ENCODE data around the gene MAPRE3. TPM values are rescaled to one million over a fixed set of nuclear protein-coding genes. Genes with fewer than 3 reads are reported as not detected.
A peak's percentile ranks its signal among the peaks of the same experiment; 100 is the strongest.

The MAPRE3 gene
- total RNA-seq, 1 donor from 2014 or later, result 27.0 TPM

- peaks cover 7% of the 10 kb centered on the region for H3K4me1 ChIP-seq (ENCODE audit: insufficient read depth, low read length)
- no peak overlapping the region for H3K27ac Mint-ChIP-seq (ENCODE audit: unreplicated experiment)
- no peaks in the 10 kb centered on the region for H3K27me3 ChIP-seq (ENCODE audit: insufficient read depth, low read length)
- no peak overlapping the region for H2AFZ ChIP-seq (ENCODE audit: low read depth, low read length)
- H3K9me3 ChIP-seq (ENCODE audit: insufficient read depth, low read depth, low read length), result no peaks in the 10 kb centered on the region
- peaks cover 85% of the 10 kb centered on the region for H4K20me1 ChIP-seq (ENCODE audit: insufficient read depth, low read length)
- H3K9me3 Mint-ChIP-seq (ENCODE audit: unreplicated experiment), result no peaks in the 10 kb centered on the region
- H3K27ac ChIP-seq (ENCODE audit: low read depth, low read length), result no peak overlapping the region
- H3K4me1 Mint-ChIP-seq (ENCODE audit: low read depth, unreplicated experiment), result peaks cover 5% of the 10 kb centered on the region
- peaks cover 50% of the 10 kb centered on the region for H3K36me3 ChIP-seq (ENCODE audit: insufficient read depth, low read length)
- FAIRE-seq, result no peak
- H3K79me2 ChIP-seq (ENCODE audit: insufficient read depth, low read length), result peaks cover 17% of the 10 kb centered on the region
- H3K4me3 ChIP-seq (ENCODE audit: insufficient read depth, low read depth, low read length), result no peak overlapping the region
- no peak overlapping the region for H3K4me2 ChIP-seq (ENCODE audit: low read length)
- H3K4me3 Mint-ChIP-seq (ENCODE audit: unreplicated experiment), result no peak overlapping the region
- DNase-seq (ENCODE audit: low read depth), result no peak
- no peak for TF ChIP-seq EZH2 (IDR thresholded peaks at IDR 0.05; ENCODE audit: insufficient read depth, low read length)
- TF ChIP-seq, protein P1, sequence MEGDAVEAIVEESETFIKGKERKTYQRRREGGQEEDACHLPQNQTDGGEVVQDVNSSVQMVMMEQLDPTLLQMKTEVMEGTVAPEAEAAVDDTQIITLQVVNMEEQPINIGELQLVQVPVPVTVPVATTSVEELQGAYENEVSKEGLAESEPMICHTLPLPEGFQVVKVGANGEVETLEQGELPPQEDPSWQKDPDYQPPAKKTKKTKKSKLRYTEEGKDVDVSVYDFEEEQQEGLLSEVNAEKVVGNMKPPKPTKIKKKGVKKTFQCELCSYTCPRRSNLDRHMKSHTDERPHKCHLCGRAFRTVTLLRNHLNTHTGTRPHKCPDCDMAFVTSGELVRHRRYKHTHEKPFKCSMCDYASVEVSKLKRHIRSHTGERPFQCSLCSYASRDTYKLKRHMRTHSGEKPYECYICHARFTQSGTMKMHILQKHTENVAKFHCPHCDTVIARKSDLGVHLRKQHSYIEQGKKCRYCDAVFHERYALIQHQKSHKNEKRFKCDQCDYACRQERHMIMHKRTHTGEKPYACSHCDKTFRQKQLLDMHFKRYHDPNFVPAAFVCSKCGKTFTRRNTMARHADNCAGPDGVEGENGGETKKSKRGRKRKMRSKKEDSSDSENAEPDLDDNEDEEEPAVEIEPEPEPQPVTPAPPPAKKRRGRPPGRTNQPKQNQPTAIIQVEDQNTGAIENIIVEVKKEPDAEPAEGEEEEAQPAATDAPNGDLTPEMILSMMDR (IDR thresholded peaks at IDR 0.05; ENCODE audit: insufficient read depth, low read depth, low read length), result no peak
- peaks cover 33% of the 10 kb centered on the region for H3K36me3 Mint-ChIP-seq (ENCODE audit: low read depth, unreplicated experiment)
- H3K9ac ChIP-seq (ENCODE audit: low read length), result no peak overlapping the region
- H3K27me3 Mint-ChIP-seq (ENCODE audit: low read depth, unreplicated experiment), result no peaks in the 10 kb centered on the region
Measured at GRCh38 chr2:27039871-27040270, 69.4 kb downstream of the MAPRE3 start.

DNA sequence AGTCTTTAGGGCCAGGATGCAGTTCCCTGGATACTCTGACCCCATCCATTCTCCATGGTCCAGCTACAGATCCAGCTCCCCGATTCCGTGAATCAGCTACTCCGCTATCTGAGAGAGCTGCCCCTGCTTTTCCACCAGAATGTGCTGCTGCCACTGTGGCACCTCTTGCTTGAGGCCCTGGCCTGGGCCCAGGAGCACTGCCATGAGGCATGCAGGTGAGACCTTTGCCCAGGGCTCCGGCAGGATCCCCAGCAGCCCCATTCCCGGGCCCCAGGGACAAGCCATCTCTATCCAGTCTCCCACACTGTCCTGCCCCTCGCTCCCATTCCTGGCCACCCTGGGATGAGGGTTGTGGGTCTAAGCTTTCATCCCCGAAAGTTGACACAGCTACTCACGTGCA, 69.8 kb downstream of the MAPRE3 start:
- TF ChIP-seq, protein P1 (IDR thresholded peaks at IDR 0.05; ENCODE audit: insufficient read depth, low read depth, low read length), result no peak
- TF ChIP-seq EZH2 (IDR thresholded peaks at IDR 0.05; ENCODE audit: insufficient read depth, low read length), result no peak
- H3K4me3 Mint-ChIP-seq (ENCODE audit: unreplicated experiment), result no peak overlapping the region
- no peak overlapping the region for H2AFZ ChIP-seq (ENCODE audit: low read depth, low read length)
- no peaks in the 10 kb centered on the region for H3K9me3 ChIP-seq (ENCODE audit: insufficient read depth, low read depth, low read length)
- peaks cover 13% of the 10 kb centered on the region for H3K79me2 ChIP-seq (ENCODE audit: insufficient read depth, low read length)
- peaks cover 46% of the 10 kb centered on the region for H3K36me3 ChIP-seq (ENCODE audit: insufficient read depth, low read length)
- H3K4me1 ChIP-seq (ENCODE audit: insufficient read depth, low read length), result peaks cover 7% of the 10 kb centered on the region
- no peaks in the 10 kb centered on the region for H3K9me3 Mint-ChIP-seq (ENCODE audit: unreplicated experiment)
- peaks cover under 1% of the 10 kb centered on the region for H3K4me1 Mint-ChIP-seq (ENCODE audit: low read depth, unreplicated experiment)
- FAIRE-seq (no peak), DNase-seq (ENCODE audit: low read depth) (no peak)
- no peak overlapping the region for H3K4me2 ChIP-seq (ENCODE audit: low read length)
- no peak overlapping the region for H3K9ac ChIP-seq (ENCODE audit: low read length)
- H4K20me1 ChIP-seq (ENCODE audit: insufficient read depth, low read length), result peaks cover 81% of the 10 kb centered on the region
- H3K36me3 Mint-ChIP-seq (ENCODE audit: low read depth, unreplicated experiment), result peaks cover 32% of the 10 kb centered on the region
- no peak overlapping the region for H3K4me3 ChIP-seq (ENCODE audit: insufficient read depth, low read depth, low read length)
- H3K27me3 ChIP-seq (ENCODE audit: insufficient read depth, low read length), result no peaks in the 10 kb centered on the region
- H3K27me3 Mint-ChIP-seq (ENCODE audit: low read depth, unreplicated experiment), result no peaks in the 10 kb centered on the region
- H3K27ac ChIP-seq (ENCODE audit: low read depth, low read length), result no peak overlapping the region
- H3K27ac Mint-ChIP-seq (ENCODE audit: unreplicated experiment), result no peak overlapping the region

GRCh38 chr2:27041752-27042151, 71.3 kb downstream of the MAPRE3 start:
- Mint-ChIP-seq H3K27me3 (ENCODE audit: low read depth, unreplicated experiment) (no peaks in the 10 kb centered on the region), H3K4me3 (ENCODE audit: unreplicated experiment) (no peak overlapping the region), H3K4me1 (ENCODE audit: low read depth, unreplicated experiment) (no peaks in the 10 kb centered on the region), H3K27ac (ENCODE audit: unreplicated experiment) (no peak overlapping the region), H3K9me3 (ENCODE audit: unreplicated experiment) (no peaks in the 10 kb centered on the region), H3K36me3 (ENCODE audit: low read depth, unreplicated experiment) (peaks cover 26% of the 10 kb centered on the region)
- Histone ChIP-seq H3K9me3 (ENCODE audit: insufficient read depth, low read depth, low read length) (no peaks in the 10 kb centered on the region), H2AFZ (ENCODE audit: low read depth, low read length) (no peak overlapping the region), H3K4me3 (ENCODE audit: insufficient read depth, low read depth, low read length) (no peak overlapping the region), H3K9ac (ENCODE audit: low read length) (no peak overlapping the region), H3K27ac (ENCODE audit: low read depth, low read length) (peak overlapping the region; percentile 20), H3K79me2 (ENCODE audit: insufficient read depth, low read length) (no peaks in the 10 kb centered on the region), H3K36me3 (ENCODE audit: insufficient read depth, low read length) (peaks cover 31% of the 10 kb centered on the region), H4K20me1 (ENCODE audit: insufficient read depth, low read length) (peaks cover 66% of the 10 kb centered on the region), H3K4me1 (ENCODE audit: insufficient read depth, low read length) (peaks cover 7% of the 10 kb centered on the region), H3K27me3 (ENCODE audit: insufficient read depth, low read length) (no peaks in the 10 kb centered on the region), H3K4me2 (ENCODE audit: low read length) (peak overlapping the region; percentile 12)
- peak; percentile 33 for DNase-seq (ENCODE audit: low read depth)
- TF ChIP-seq EZH2 (IDR thresholded peaks at IDR 0.05; ENCODE audit: insufficient read depth, low read length), result no peak
- TF ChIP-seq, protein P1 (IDR thresholded peaks at IDR 0.05; ENCODE audit: insufficient read depth, low read depth, low read length), result no peak
- no peak for FAIRE-seq
